Suprapubic skin (tissue), 3 donors: ENCODE measurements around the gene GPR146.

Experiments
- CTCF ChIP-seq, 2 donors: fragments of 200-600 bp in 1 of 2; fragments of 450-650 bp in 1 of 2; sonication (generic) in 1 of 2; IDR thresholded peaks; one replicate each; pipeline ENCODE4 v1.5.1; 2016 to 2019; ENCODE audit warnings: antibody characterized with exemption in 2 of 2, mild to moderate bottlenecking in 1 of 2, moderate library complexity in 1 of 2
- EP300 ChIP-seq: sonication (generic); formaldehyde crosslinking; IDR thresholded peaks from one replicate; pipeline ENCODE4 v1.6.1; 2017; ENCODE audit warnings: antibody characterized with exemption
- POLR2A ChIP-seq, 2 donors: fragments of 450-650 bp; IDR thresholded peaks; one replicate each; pipeline ENCODE4 v1.6.1; 2017; ENCODE audit warnings: antibody characterized with exemption in 2 of 2, mild to moderate bottlenecking in 2 of 2, moderate library complexity in 2 of 2

GRCh38 chr7:1093916-1094508 lies 49.7 kb downstream of the GPR146 start:
- TF ChIP-seq CTCF (IDR thresholded peaks at IDR 0.05) (no peak), POLR2A (IDR thresholded peaks at IDR 0.05) (no peak), EP300 (no peak)
